ENCODE measurements around the gene KIT.

KIT gene

GRCh38 chr4:54750341-54750740, 92.6 kb downstream of the KIT start:
- no peak for DNase-seq

GRCh38 chr4:54754394-54754793, 96.6 kb downstream of the KIT start:
- no peak for DNase-seq

- no peak for DNase-seq
Measured at GRCh38 chr4:54764476-54764875, 106.7 kb downstream of the KIT start.

GRCh38 chr4:54767376-54767775, 109.6 kb downstream of the KIT start:
- no peak for DNase-seq

GRCh38 chr4:54773022-54773421, 115.3 kb downstream of the KIT start:
- DNase-seq = no peak

GRCh38 chr4:54779036-54779435, 121.3 kb downstream of the KIT start:
- no peak for DNase-seq

- DNase-seq = peak; percentile 24
Measured at GRCh38 chr4:54779476-54780148, 121.9 kb downstream of the KIT start.

GRCh38 chr4:54780149-54780495, 122.4 kb downstream of the KIT start:
- peak; percentile 29 for DNase-seq

GRCh38 chr4:54781756-54782155, 124.0 kb downstream of the KIT start:
- no peak for DNase-seq

- DNase-seq = no peak
Measured at GRCh38 chr4:54783402-54784110, 125.8 kb downstream of the KIT start.

GRCh38 chr4:54784161-54784671, 126.5 kb downstream of the KIT start:
- peak; percentile 53 for DNase-seq

Data from hematopoietic multipotent progenitor cell treated with erythropoietin and hydrocortisone succinate and interleukin-3 and kit ligand, for 4 days (in vitro differentiated cells).